Smooth muscle cell (in vitro differentiated cells): ENCODE results near the gene ZDHHC3. TPM values are rescaled to one million over a fixed set of nuclear protein-coding genes. Genes with fewer than 3 reads are reported as not detected.

Experiments
- DNase-seq: peaks from one replicate; lab custom pipeline; 2025; ENCODE audit not compliant: unreplicated experiment; lab: John Stamatoyannopoulos, UW
- H2AFZ ChIP-seq: fragments of 200-600 bp; sonication (generic); 2 replicates; pipeline ENCODE4 v1.6.0; 2016; ENCODE audit warnings: antibody characterized with exemption, low read depth, mild to moderate bottlenecking
- H3F3A ChIP-seq: fragments of 200-600 bp; sonication (generic); 2 replicates; pipeline ENCODE4 v1.6.0; 2017; ENCODE audit warnings: antibody characterized with exemption, low read depth
- H3K27ac ChIP-seq: fragments of 200-600 bp; sonication (generic); 2 replicates; pipeline ENCODE4 v1.5.1; 2016; ENCODE audit warnings: low read depth, mild to moderate bottlenecking
- H3K27me3 ChIP-seq: fragments of 200-600 bp; sonication (generic); 2 replicates; pipeline ENCODE4 v1.6.1; 2016; ENCODE audit warnings: low read depth, mild to moderate bottlenecking
- H3K36me3 ChIP-seq: fragments of 200-600 bp; sonication (generic); 2 replicates; pipeline ENCODE4 v1.5.1; 2016; ENCODE audit warnings: low read depth
- H3K4me1 ChIP-seq: fragments of 200-600 bp; sonication (generic); 2 replicates; pipeline ENCODE4 v1.5.1; 2016; ENCODE audit warnings: low read depth
- H3K4me2 ChIP-seq: fragments of 200-600 bp; sonication (generic); 2 replicates; pipeline ENCODE4 v1.6.0; 2016; ENCODE audit warnings: mild to moderate bottlenecking
- H3K4me3 ChIP-seq: fragments of 200-600 bp; sonication (generic); 2 replicates; pipeline ENCODE4 v1.5.1; 2016; ENCODE audit warnings: mild to moderate bottlenecking
- H3K79me2 ChIP-seq: fragments of 200-600 bp; sonication (generic); 2 replicates; pipeline ENCODE4 v1.6.0; 2016; ENCODE audit warnings: low read depth, mild to moderate bottlenecking
- H3K9ac ChIP-seq: fragments of 200-600 bp; sonication (generic); 2 replicates; pipeline ENCODE4 v1.6.0; 2016; ENCODE audit warnings: low read depth
- H3K9me3 ChIP-seq: fragments of 200-600 bp; sonication (generic); replicated peaks from 2 replicates; pipeline ENCODE4 v1.5.1; 2016; ENCODE audit warnings: low read depth
- H4K20me1 ChIP-seq: fragments of 200-600 bp; sonication (generic); 2 replicates; pipeline ENCODE4 v1.6.0; 2016; ENCODE audit warnings: low read depth
- WGBS: methylation state at CpG from one replicate; pipeline ENCODE4 v1.1.7; 2016; ENCODE audit warnings: low lambda C conversion rate; 5-methylcytosine and 5-hydroxymethylcytosine counted together
- polyA plus RNA-seq: library from polyadenylated mRNA; unstranded; fragments of >200 nt; fragmentation: Nextera tagmentation; extraction: Ambion mirVana; gene quantifications from 2 replicates; pipeline ENCODE4 v1.2.1, GENCODE V29; 2016
- total RNA-seq: library from RNA; depleted of rRNA; stranded (reverse); fragments of >200 nt; gene quantifications from 2 replicates; pipeline ENCODE4 v1.2.3, GENCODE V29; 2014
- TF ChIP-seq, protein P1 (sequence below): fragments of 200-600 bp; sonication (generic); IDR thresholded peaks from 2 replicates; pipeline ENCODE4 v1.5.1; 2017; ENCODE audit warnings: borderline replicate concordance, mild to moderate bottlenecking, antibody characterized with exemption; ENCODE audit not compliant: insufficient read depth, poor library complexity, severe bottlenecking

Gene ZDHHC3
- total and polyA plus RNA-seq, 2 experiments from 2014 or later, result 40.5 to 63.7 TPM

GRCh38 chr3:44970926-44971490, 5.0 kb downstream of the ZDHHC3 start:
- H4K20me1 ChIP-seq, result peaks cover 64% of the 10 kb centered on the region
- H3K9me3 ChIP-seq, result no peaks in the 10 kb centered on the region
- H3F3A ChIP-seq, result peaks cover 3% of the 10 kb centered on the region
- H3K27ac ChIP-seq, result peak overlapping the region; percentile 23
- TF ChIP-seq, protein P1, sequence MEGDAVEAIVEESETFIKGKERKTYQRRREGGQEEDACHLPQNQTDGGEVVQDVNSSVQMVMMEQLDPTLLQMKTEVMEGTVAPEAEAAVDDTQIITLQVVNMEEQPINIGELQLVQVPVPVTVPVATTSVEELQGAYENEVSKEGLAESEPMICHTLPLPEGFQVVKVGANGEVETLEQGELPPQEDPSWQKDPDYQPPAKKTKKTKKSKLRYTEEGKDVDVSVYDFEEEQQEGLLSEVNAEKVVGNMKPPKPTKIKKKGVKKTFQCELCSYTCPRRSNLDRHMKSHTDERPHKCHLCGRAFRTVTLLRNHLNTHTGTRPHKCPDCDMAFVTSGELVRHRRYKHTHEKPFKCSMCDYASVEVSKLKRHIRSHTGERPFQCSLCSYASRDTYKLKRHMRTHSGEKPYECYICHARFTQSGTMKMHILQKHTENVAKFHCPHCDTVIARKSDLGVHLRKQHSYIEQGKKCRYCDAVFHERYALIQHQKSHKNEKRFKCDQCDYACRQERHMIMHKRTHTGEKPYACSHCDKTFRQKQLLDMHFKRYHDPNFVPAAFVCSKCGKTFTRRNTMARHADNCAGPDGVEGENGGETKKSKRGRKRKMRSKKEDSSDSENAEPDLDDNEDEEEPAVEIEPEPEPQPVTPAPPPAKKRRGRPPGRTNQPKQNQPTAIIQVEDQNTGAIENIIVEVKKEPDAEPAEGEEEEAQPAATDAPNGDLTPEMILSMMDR, result no peak
- no peak for DNase-seq
- peaks cover 53% of the 10 kb centered on the region for H3K79me2 ChIP-seq
- no peak overlapping the region for H3K4me2 ChIP-seq
- H2AFZ ChIP-seq, result no peak overlapping the region
- 86% methylated on average over 3 of the region's 3 CpGs for WGBS
- no peak overlapping the region for H3K4me3 ChIP-seq
- no peaks in the 10 kb centered on the region for H3K36me3 ChIP-seq
- H3K4me1 ChIP-seq, result peaks cover 5% of the 10 kb centered on the region
- H3K27me3 ChIP-seq, result no peaks in the 10 kb centered on the region
- no peak overlapping the region for H3K9ac ChIP-seq

- peaks cover 46% of the 10 kb centered on the region for H3K79me2 ChIP-seq
Measured at GRCh38 chr3:44969828-44970179, 6.2 kb downstream of the ZDHHC3 start.

GRCh38 chr3:44969154-44969827, 6.7 kb downstream of the ZDHHC3 start:
- Histone ChIP-seq H3K27me3 (no peaks in the 10 kb centered on the region), H3K9ac (no peak overlapping the region), H3K9me3 (no peaks in the 10 kb centered on the region), H3K4me1 (no peaks in the 10 kb centered on the region), H4K20me1 (peaks cover 75% of the 10 kb centered on the region), H2AFZ (no peak overlapping the region), H3K4me3 (no peak overlapping the region), H3K36me3 (no peaks in the 10 kb centered on the region), H3K27ac (no peak overlapping the region), H3K4me2 (no peak overlapping the region), H3K79me2 (peaks cover 43% of the 10 kb centered on the region), H3F3A (peaks cover 3% of the 10 kb centered on the region)
- WGBS, result 96% methylated on average over 5 of the region's 5 CpGs
- TF ChIP-seq, protein P1, result no peak
- DNase-seq, result no peak

More at GRCh38 chr3:44969828-44970179, 6.2 kb downstream of the ZDHHC3 start:
- H3K9ac ChIP-seq, result no peak overlapping the region
- no peak overlapping the region for H3K27ac ChIP-seq
- TF ChIP-seq, protein P1, result no peak
- 89% methylated on average over 2 of the region's 2 CpGs for WGBS
- H2AFZ ChIP-seq, result no peak overlapping the region
- peaks cover 75% of the 10 kb centered on the region for H4K20me1 ChIP-seq
- H3K4me2 ChIP-seq, result no peak overlapping the region
- H3F3A ChIP-seq, result peaks cover 3% of the 10 kb centered on the region
- peaks cover 4% of the 10 kb centered on the region for H3K4me1 ChIP-seq
- no peaks in the 10 kb centered on the region for H3K9me3 ChIP-seq
- no peaks in the 10 kb centered on the region for H3K36me3 ChIP-seq
- H3K27me3 ChIP-seq, result no peaks in the 10 kb centered on the region
- no peak overlapping the region for H3K4me3 ChIP-seq
- DNase-seq, result no peak
